ENCODE data around the gene MYH14. TPM values are rescaled to one million over a fixed set of nuclear protein-coding genes. Genes with fewer than 3 reads are reported as not detected.

Gene MYH14
- total and polyA plus RNA-seq, 9 of the 15 experiments (the other 6 are each of a cell fraction or from before 2014, with no cell fraction given), result 0.04 to 0.86 (median 0.19) TPM; not detected in 2

DNA sequence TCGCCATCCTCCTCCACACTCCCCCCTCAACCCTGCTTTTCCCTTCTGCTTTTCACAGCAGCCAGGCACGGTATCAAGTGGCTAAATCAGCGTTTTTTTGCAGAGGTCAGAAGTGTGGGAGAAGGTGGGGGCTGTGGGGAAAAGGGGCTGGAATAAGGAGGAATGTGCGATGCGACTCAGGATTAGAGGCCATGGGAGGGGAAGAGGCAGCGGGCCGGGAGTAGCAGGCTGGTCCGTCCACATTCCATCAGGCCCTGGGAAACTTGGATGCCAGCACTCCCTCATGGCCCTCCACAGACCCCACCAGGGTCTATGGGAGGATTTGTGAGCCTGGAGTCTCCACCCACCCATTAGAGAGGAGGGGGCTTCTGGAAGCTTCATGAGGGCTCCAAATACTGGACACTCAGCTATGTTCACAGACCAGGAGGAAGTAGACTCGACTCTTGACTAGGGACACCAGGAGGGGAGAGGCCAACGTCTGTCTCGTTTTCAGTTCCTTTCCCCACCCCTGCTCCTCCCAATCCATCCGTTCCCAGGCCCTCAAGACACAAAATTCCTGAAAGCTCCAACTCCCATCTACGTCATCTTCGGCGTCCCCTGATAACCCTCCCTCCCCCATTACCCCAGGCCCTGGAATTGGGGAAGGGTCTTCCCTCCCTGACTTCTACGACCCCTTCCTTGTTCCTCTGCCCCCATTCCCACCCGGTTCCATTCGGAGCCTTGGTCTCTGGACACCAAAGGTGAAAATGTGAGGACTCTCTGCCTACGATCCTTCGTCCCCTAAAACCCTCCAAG is 129.0 kb downstream of the MYH14 start (continued):
- TF ChIP-seq LEF1 (IDR thresholded peaks at IDR 0.05), result no peak
- TF ChIP-seq TAF9B (IDR thresholded peaks at IDR 0.05; ENCODE audit: partially characterized antibody), result no peak
- TF ChIP-seq HEY1 (CRISPR knock-in tag; IDR thresholded peaks at IDR 0.05; ENCODE audit: borderline replicate concordance), result no peak
- peak; percentile 80 for TF ChIP-seq C11orf30 (IDR thresholded peaks at IDR 0.05; ENCODE audit: low read depth)
- TF ChIP-seq VEZF1 (CRISPR knock-in tag; IDR thresholded peaks at IDR 0.05), result peak; percentile 90
- peak; percentile 9; the same call in 1 of the 2 replicates for TF ChIP-seq NFE2 (IDR thresholded peaks at IDR 0.05; ENCODE audit: low read depth)

DNA sequence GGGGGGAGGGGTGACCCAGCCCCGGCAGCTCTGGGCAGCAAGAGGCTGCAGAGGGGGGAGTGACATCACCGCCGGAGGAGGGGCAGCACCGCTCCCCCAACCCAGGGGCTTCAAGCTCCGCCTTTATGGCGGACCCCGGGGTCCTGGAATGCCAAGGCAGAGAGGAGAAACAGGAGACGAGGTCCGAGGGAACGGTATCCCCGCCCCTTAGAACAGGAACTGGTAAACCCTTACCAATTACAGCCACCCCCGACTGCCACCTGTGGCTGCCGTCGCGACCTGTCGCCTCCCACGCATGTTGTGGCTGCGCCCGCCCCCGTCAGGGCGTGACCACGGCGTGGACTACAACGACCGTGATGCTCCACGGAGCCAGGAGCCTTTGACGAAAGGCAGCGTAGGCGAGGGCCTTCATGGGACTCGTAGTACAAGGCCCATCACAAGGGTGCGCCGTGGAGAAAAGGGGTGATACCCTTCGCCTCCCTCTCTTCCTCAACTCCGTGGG is 129.9 kb downstream of the MYH14 start:
- no peaks in the 10 kb centered on the region; the same call in 2 of the 3 replicates for H3K36me3 ChIP-seq (ENCODE audit: control insufficient read depth, insufficient read depth, low read length)
- ChIA-PET CTCF (ENCODE audit: low intra/inter-chr PET ratio) (no interaction called here), POLR2A (interaction anchor here (1.0 kb wide), 1 partner anchor 180 kb away, joined by 3 read pairs; no protein-coding TSS in a partner anchor)
- FAIRE-seq (peak; percentile 91), DNase-seq (ENCODE audit: extremely low read depth in 1 of 4, low spot score in 3 of 4) (peak; percentile 71 to 98 (median 82)), ATAC-seq (peak; percentile 70)
- H3K9ac ChIP-seq (ENCODE audit: insufficient read depth in 1 of 2, low read depth in 2 of 2, low read length in 2 of 2), result peak overlapping the region; percentile 82 to 93
- H3K79me2 ChIP-seq (ENCODE audit: control insufficient read depth, insufficient read depth, low read length), result peaks cover 30% of the 10 kb centered on the region
- H3K9me1 ChIP-seq (ENCODE audit: control insufficient read depth, insufficient read depth, low read length), result no peaks in the 10 kb centered on the region
- intact Hi-C loops (cut with micrococcal nuclease), result no loop called here
- H4K20me1 ChIP-seq (replicated peaks; ENCODE audit: control insufficient read depth, insufficient read depth, low read length), result no peaks in the 10 kb centered on the region
- H3K4me1 ChIP-seq (replicated peaks in 1 of 2; ENCODE audit: control insufficient read depth in 2 of 2, insufficient read depth in 2 of 2, low read length in 2 of 2), result peaks cover 38 to 59% of the 10 kb centered on the region in 2 experiments; a peak in 4 of 5 replicates
- peak overlapping the region; percentile 41 for H3K4me3 ChIP-seq
- under 1% methylated on average over 31 of the region's 34 CpGs for WGBS (ENCODE audit: insufficient coverage, low coverage, missing lambda C conversion rate)
- H2AFZ ChIP-seq (ENCODE audit: low read depth, low read length), result peak overlapping the region; percentile 94
- no peaks in the 10 kb centered on the region for H3K9me3 ChIP-seq (replicated peaks; ENCODE audit: control insufficient read depth, insufficient read depth, low read depth, low read length)
- H3K27me3 ChIP-seq (ENCODE audit: control insufficient read depth in 2 of 2, insufficient read depth in 2 of 2, low read length in 2 of 2), result no peaks in the 10 kb centered on the region
- in situ Hi-C loops (cut with MboI), result loop anchor here (10.0 kb wide), 1 partner anchor 1218 kb away; the partner anchor contains the start of genes C19orf73, LIN7B and PPFIA3
- no TSS peak for BruUV-seq (replicated peaks)
- H3K27ac ChIP-seq (ENCODE audit: extremely low read depth, low read depth, low read length), result peak overlapping the region; percentile 95
- H3K4me2 ChIP-seq (ENCODE audit: insufficient read depth, low read length), result peak overlapping the region; percentile 89
- TF ChIP-seq HMBOX1 (IDR thresholded peaks at IDR 0.05) (peak; percentile 39; the same call in 1 of the 2 replicates), HCFC1 (IDR thresholded peaks at IDR 0.05; ENCODE audit: low read depth, low read length) (peak; percentile 99), MTA3 (IDR thresholded peaks at IDR 0.05; ENCODE audit: borderline replicate concordance) (peak; percentile 16), TEAD4 (IDR thresholded peaks at IDR 0.05; ENCODE audit: low read length) (peak; percentile 25; the same call in 1 of the 2 replicates), TEAD4 (CRISPR knock-in tag; IDR thresholded peaks at IDR 0.05; ENCODE audit: borderline replicate concordance) (no peak), ZNF197 (CRISPR knock-in tag; IDR thresholded peaks at IDR 0.05; ENCODE audit: low read depth) (peak; percentile 94; the same call in 1 of the 2 replicates), ZNF143 (CRISPR knock-in tag; IDR thresholded peaks at IDR 0.05) (peak; percentile 100), FOSL1 (tag; conservative IDR thresholded peaks at IDR 0.05) (peak; percentile 42; the same call in 1 of the 2 replicates)
- TF ChIP-seq, protein P1, sequence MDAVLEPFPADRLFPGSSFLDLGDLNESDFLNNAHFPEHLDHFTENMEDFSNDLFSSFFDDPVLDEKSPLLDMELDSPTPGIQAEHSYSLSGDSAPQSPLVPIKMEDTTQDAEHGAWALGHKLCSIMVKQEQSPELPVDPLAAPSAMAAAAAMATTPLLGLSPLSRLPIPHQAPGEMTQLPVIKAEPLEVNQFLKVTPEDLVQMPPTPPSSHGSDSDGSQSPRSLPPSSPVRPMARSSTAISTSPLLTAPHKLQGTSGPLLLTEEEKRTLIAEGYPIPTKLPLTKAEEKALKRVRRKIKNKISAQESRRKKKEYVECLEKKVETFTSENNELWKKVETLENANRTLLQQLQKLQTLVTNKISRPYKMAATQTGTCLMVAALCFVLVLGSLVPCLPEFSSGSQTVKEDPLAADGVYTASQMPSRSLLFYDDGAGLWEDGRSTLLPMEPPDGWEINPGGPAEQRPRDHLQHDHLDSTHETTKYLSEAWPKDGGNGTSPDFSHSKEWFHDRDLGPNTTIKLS (IDR thresholded peaks at IDR 0.05; ENCODE audit: borderline replicate concordance, low read depth), result peak; percentile 90

Measured in K562 (cell line).